ENCODE measurements around the gene MAST2.

MAST2 gene

GRCh38 chr1:46005594-46005993 lies 202.2 kb downstream of the MAST2 start:
- TF ChIP-seq ZFX (IDR thresholded peaks at IDR 0.05) (no peak), CTCF (conservative IDR thresholded peaks at IDR 0.05) (no peak)
- no peak overlapping the region for H3K27ac ChIP-seq

- TF ChIP-seq ZFX (IDR thresholded peaks at IDR 0.05): no peak
- TF ChIP-seq CTCF (conservative IDR thresholded peaks at IDR 0.05): no peak
- no peak overlapping the region for H3K27ac ChIP-seq
Measured at GRCh38 chr1:46008585-46008984, 205.2 kb downstream of the MAST2 start.

DNA sequence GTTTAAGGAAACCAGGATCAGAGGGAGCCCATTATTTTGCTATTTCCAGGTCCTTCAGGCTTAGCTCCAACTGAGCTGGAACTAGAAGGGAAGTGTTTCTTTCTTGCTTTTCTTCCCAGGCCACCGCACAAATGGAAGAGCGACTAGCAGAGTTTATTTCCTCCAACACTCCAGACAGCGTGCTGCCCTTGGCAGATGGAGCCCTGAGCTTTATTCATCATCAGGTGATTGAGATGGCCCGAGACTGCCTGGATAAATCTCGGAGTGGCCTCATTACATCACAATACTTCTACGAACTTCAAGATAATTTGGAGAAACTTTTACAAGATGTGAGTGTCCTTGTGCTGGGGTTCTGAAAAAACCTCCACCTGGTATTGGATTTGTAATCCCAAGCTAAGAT lies 207.2 kb downstream of the MAST2 start:
- TF ChIP-seq CTCF (conservative IDR thresholded peaks at IDR 0.05) (no peak), ZFX (IDR thresholded peaks at IDR 0.05) (no peak)
- peak overlapping the region; percentile 2; the same call in 1 of the 2 replicates for H3K27ac ChIP-seq

GRCh38 chr1:46011121-46011695 lies 207.8 kb downstream of the MAST2 start:
- H3K27ac ChIP-seq: no peak overlapping the region
- no peak for TF ChIP-seq CTCF (conservative IDR thresholded peaks at IDR 0.05)
- no peak for TF ChIP-seq ZFX (IDR thresholded peaks at IDR 0.05)

DNA sequence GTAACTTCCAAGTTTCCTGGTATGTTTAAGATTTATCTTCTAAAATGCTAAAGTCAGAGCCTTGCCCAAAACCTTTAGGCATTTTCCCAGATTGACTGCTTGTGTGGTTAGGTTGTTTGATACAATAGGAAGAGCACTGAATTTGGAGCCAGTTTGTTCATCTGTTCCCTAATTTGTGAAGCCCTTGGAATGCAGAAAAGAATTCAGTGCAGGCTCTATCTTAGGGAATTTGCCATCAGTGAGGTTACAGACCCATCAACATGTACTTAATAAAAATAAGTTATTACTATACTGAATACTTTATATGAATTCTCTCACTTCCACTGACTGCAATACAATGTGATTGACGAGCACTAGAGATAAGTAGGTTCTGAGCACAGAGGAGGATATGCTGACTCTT lies 208.8 kb downstream of the MAST2 start:
- no peak overlapping the region for H3K27ac ChIP-seq
- TF ChIP-seq ZFX (IDR thresholded peaks at IDR 0.05): no peak
- TF ChIP-seq CTCF (conservative IDR thresholded peaks at IDR 0.05): no peak

DNA sequence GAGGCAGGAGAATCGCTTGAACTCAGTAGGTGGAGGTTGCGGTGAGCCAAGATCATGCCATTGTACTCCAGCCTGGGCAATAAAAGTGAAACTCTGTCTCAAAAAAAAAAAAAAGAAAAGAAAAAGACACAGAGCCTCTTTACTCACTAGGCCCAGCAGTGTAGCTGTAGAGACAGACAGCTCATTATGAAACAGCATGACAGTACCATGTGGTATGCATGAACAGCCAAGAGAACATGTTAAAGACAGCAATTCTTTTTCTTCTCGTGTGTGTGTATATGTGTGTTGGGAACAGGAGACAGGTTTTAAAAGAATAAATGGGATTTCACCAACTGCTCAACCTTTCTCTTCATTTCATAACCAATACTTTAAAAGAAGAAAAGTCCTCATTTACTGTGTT lies 210.2 kb downstream of the MAST2 start:
- no peak for TF ChIP-seq CTCF (conservative IDR thresholded peaks at IDR 0.05)
- TF ChIP-seq ZFX (IDR thresholded peaks at IDR 0.05): no peak
- no peak overlapping the region for H3K27ac ChIP-seq

- TF ChIP-seq CTCF (conservative IDR thresholded peaks at IDR 0.05) (no peak), ZFX (IDR thresholded peaks at IDR 0.05) (no peak)
- no peak overlapping the region for H3K27ac ChIP-seq
Measured at GRCh38 chr1:46017876-46018503, 214.6 kb downstream of the MAST2 start.

Data from C4-2B (cell line).